ENCODE results near the gene ASTL.

ASTL gene

GRCh38 chr2:96115631-96116423 is 22.5 kb downstream of the ASTL start:
- H3K4me3 ChIP-seq (ENCODE audit: low read length), result no peak overlapping the region
- TF ChIP-seq, protein P1, sequence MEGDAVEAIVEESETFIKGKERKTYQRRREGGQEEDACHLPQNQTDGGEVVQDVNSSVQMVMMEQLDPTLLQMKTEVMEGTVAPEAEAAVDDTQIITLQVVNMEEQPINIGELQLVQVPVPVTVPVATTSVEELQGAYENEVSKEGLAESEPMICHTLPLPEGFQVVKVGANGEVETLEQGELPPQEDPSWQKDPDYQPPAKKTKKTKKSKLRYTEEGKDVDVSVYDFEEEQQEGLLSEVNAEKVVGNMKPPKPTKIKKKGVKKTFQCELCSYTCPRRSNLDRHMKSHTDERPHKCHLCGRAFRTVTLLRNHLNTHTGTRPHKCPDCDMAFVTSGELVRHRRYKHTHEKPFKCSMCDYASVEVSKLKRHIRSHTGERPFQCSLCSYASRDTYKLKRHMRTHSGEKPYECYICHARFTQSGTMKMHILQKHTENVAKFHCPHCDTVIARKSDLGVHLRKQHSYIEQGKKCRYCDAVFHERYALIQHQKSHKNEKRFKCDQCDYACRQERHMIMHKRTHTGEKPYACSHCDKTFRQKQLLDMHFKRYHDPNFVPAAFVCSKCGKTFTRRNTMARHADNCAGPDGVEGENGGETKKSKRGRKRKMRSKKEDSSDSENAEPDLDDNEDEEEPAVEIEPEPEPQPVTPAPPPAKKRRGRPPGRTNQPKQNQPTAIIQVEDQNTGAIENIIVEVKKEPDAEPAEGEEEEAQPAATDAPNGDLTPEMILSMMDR (IDR thresholded peaks at IDR 0.05; ENCODE audit: insufficient read depth, low read depth, low read length, missing control alignments), result no peak
- DNase-seq (ENCODE audit: low read depth), result no peak

DNA sequence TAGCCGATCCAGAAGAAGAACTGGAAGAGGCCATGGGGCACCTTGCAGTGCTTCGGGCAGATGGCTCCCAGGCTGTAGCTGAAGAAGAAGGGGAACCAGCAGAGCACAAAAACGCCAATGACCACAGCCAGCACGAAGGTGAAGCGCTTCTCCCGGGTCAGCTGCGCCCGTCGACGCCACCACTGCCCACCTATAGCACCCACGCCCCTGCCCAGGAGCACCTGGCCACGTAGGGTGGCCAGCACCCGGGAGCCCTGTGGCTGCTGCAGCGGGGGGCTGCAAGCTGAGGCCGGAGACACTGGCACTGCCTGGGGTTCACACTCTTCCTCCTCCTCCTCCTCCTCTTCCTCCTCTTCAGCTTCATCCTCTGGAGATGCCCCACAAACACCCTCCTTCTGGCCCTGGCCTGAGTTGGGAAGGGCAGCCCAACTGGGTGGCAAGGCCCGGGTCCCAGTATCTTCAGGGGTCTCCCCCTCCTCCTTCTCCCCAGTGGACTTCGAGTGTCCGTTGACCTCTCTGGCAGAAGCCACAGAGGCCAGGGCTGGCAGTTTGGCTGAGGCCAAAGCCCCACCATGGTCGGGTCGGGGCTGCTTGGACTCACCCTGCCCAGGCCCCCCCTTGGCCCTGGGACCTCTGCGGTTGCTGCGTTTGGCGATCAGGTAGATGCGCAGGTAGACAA is 23.3 kb downstream of the ASTL start:
- H3K4me3 ChIP-seq (ENCODE audit: low read length), result no peak overlapping the region
- no peak for DNase-seq (ENCODE audit: low read depth)
- TF ChIP-seq, protein P1 (IDR thresholded peaks at IDR 0.05; ENCODE audit: insufficient read depth, low read depth, low read length, missing control alignments), result no peak

DNA sequence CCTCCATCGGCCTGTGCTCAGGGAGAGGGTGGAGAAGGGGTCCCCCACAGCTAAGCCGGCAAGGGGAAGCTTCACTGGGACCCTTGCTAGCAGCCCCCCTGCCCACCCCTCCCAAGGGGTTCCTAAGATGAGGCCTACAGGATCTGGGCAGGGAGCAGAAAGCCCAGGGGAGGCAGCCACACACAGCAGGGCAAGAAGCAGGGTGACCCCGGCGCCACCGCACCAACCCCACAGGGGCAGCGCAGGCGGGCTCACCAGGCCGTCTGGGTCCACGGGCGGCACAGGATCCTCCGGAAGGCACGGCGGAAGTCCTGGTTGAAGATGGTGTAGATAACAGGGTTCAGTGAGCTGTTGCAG is 23.8 kb downstream of the ASTL start:
- TF ChIP-seq, protein P1 (IDR thresholded peaks at IDR 0.05; ENCODE audit: insufficient read depth, low read depth, low read length, missing control alignments), result no peak
- no peak overlapping the region for H3K4me3 ChIP-seq (ENCODE audit: low read length)
- no peak for DNase-seq (ENCODE audit: low read depth)

GRCh38 chr2:96113951-96114350 is 24.4 kb downstream of the ASTL start:
- TF ChIP-seq, protein P1 (IDR thresholded peaks at IDR 0.05; ENCODE audit: insufficient read depth, low read depth, low read length, missing control alignments), result no peak
- H3K4me3 ChIP-seq (ENCODE audit: low read length), result no peak overlapping the region
- no peak for DNase-seq (ENCODE audit: low read depth)

DNA sequence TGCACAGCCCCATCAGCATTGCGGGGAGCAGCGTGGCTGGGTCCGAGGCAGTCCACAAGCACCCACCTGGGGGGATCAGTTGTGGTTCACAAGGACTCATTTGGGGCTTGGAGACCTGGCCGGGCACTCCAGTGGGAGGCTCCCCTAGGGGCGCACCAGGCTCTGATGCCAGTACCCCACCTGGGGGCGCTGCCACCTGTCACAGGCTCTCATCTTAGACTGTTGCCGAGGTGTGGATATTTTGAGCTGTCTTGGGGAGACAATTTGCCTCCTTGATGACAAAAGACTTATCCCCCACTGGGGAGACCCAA is 25.0 kb downstream of the ASTL start:
- H3K4me3 ChIP-seq (ENCODE audit: low read length), result no peak overlapping the region
- no peak for DNase-seq (ENCODE audit: low read depth)
- TF ChIP-seq, protein P1 (IDR thresholded peaks at IDR 0.05; ENCODE audit: insufficient read depth, low read depth, low read length, missing control alignments), result no peak

GRCh38 chr2:96112501-96113366 is 25.6 kb downstream of the ASTL start:
- H3K4me3 ChIP-seq (ENCODE audit: low read length), result no peak overlapping the region
- TF ChIP-seq, protein P1 (IDR thresholded peaks at IDR 0.05; ENCODE audit: insufficient read depth, low read depth, low read length, missing control alignments), result no peak
- DNase-seq (ENCODE audit: low read depth), result no peak
